ENCODE data around the gene RAPGEF3.

Gene RAPGEF3

GRCh38 chr12:47762850-47763465 is 4.3 kb upstream of the RAPGEF3 start:
- in situ Hi-C loops (cut with MboI; ENCODE audit: low sequenced_read_pairs), result no loop called here

DNA sequence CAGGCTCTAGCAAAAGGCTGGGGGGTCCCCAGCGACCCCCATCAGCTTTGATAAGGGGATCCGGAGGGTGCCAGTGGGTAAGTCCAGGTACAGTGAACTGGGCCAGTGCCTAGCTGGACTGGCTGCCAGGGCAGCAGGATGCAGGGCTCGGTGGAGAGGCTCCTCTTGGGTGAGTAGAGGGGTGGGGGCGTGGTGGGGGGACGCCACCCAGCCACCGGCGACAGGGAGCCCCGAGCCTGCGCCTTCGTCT is 171 bp downstream of the RAPGEF3 start:
- in situ Hi-C loops (cut with MboI; ENCODE audit: low sequenced_read_pairs), result no loop called here

DNA sequence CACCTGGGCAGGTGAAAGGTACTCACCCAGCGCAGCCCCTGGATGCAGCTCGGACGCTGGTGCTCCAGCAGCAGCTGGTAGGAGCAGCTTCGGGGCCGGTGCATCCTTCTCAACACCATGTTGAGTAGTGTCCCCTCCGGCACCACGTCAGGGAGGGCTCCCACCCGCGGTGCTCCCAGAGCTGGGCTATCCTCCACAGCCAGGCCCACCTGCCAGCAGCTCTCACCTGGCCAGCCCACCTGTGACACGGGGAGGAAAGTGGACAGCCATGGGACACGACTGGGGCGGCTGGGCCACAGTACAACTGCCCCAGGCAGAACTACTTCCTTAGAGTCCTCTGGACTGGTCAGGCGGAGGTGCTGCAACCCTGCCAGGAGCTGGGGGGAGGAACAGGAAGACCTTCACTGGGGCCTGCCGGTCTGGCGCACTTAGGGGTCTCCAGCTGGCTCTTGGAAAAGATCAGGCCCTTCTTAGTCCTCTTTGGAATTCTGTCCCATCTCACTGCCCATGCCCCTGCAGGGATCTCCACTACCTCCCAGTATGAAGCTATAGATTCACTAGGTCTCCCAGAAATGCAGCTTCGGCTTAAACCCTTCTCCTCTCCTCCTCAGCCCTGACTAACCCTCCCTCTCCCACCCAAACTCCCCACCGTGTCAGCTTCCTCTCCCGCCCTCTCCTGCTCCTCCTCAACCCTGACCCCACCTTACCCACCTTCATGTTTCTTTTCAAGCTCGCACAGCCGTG is 668 bp downstream of the RAPGEF3 start:
- in situ Hi-C loops (cut with MboI; ENCODE audit: low sequenced_read_pairs), result no loop called here

DNA sequence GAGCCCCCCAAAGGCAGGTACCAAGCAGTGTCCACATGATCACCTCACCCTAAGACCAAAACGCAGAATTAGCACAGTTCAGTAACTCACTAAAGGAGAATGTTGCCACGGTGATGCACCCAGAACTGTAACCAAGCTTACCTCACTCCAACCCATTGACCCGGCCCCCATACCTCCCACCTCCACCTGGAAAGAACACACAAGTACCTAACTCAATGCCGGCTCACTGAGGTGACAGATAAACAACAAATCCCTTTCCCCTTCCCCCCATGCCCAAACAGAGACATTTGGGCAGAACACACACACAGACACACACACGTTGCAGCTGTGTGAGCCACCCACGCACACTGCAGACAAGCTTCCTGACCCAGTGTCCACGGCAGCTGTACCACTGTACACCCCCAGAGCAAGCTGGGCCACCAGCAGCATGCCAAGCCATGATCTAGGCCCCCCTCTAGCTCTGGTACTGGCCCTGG is 1.3 kb downstream of the RAPGEF3 start:
- in situ Hi-C loops (cut with MboI; ENCODE audit: low sequenced_read_pairs), result no loop called here

DNA sequence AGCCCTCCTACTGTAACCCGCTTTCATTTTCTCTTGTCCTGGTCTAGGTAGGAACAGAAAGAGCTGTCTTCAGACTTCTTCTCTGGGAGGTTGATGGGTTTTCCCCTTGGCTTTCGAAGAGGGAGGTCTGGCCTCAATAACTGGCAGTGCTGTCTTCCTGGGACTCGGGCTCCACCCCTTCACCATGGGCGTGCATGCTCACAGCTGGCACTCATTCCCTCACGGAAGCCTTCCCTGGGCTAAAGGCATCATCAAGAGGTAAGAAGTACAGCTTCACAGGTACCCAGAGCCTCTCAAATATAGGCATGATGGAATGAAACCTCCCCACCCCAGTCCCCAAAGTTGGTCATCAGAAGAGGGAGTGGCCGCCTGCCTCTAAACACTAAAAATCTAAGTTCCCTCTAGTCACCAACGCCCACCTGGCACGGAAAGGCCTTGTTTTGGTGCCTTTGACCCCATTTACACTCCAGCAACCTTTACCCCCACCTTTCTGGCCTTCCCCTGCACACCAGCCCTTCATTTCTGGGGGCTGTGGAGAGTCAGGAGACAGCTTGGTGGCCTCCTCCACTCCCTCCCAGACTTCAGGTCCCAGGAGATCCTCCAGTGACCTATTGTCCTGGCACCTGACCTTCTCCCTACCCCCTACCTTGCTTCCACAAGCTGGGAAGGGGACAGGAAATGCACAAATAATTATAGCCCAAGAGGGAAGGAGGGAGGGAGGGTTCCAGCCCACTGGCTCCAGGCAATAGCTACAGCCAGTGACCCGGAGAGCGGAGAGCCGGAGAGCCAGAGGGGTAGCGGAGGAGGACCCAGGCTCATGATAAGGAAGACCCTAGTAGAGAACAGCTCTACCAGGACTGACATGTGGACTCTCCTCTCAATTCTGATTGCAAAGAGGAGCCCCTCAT is 2.8 kb downstream of the RAPGEF3 start:
- in situ Hi-C loops (cut with MboI; ENCODE audit: low sequenced_read_pairs), result no loop called here

GRCh38 chr12:47754881-47755280 is 3.8 kb downstream of the RAPGEF3 start:
- in situ Hi-C loops (cut with MboI; ENCODE audit: low sequenced_read_pairs), result no loop called here

DNA sequence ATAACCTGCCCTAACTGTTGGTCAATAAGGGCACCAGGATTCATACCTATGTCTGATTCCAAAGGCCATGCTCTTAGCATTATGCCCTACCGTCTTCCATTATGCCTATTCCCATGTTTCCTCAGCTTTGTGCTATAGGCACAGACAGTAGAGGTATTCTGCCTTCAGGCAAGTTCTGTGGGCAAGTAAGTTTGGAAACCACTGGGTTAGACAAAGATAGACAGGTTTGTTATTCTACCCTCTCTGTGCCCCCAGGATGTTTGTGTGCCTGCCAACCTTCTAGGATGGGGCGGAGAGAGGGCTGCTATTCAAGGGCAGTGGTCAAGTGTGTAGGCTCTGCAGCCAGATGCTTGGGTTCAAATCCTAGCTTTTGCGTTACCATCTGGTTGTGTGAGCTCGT is 4.6 kb downstream of the RAPGEF3 start:
- in situ Hi-C loops (cut with MboI; ENCODE audit: low sequenced_read_pairs), result no loop called here

- in situ Hi-C loops (cut with MboI; ENCODE audit: low sequenced_read_pairs), result no loop called here
These were observed 5.4 kb downstream of the RAPGEF3 start for GRCh38 chr12:47753021-47754001.

- in situ Hi-C loops (cut with MboI; ENCODE audit: low sequenced_read_pairs), result no loop called here
These were observed 6.1 kb downstream of the RAPGEF3 start for GRCh38 chr12:47752552-47752951.

DNA sequence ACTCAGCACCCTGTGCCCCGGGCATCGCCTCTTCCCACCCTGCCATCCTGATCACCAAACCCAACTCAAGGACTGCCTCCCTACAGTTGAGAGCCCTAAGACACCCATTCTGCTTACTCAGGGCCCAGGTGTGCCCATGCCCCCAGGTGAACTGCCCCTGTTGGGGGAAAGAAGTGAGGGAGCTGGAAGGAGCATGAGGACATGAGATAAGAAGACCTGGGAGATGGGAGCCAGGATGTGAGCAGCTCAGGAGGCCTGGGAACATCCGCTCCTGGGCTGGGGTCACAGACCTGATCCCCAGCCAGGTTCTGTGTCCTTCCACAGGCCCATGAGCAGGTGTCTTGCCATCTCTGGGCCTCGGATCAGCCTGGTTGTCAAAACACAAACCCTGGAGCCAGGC is 6.6 kb downstream of the RAPGEF3 start:
- in situ Hi-C loops (cut with MboI; ENCODE audit: low sequenced_read_pairs), result no loop called here

- in situ Hi-C loops (cut with MboI; ENCODE audit: low sequenced_read_pairs), result no loop called here
These were observed 7.1 kb downstream of the RAPGEF3 start for GRCh38 chr12:47751561-47751960.

- in situ Hi-C loops (cut with MboI; ENCODE audit: low sequenced_read_pairs), result no loop called here
These were observed 7.7 kb downstream of the RAPGEF3 start for GRCh38 chr12:47750916-47751470.

DNA sequence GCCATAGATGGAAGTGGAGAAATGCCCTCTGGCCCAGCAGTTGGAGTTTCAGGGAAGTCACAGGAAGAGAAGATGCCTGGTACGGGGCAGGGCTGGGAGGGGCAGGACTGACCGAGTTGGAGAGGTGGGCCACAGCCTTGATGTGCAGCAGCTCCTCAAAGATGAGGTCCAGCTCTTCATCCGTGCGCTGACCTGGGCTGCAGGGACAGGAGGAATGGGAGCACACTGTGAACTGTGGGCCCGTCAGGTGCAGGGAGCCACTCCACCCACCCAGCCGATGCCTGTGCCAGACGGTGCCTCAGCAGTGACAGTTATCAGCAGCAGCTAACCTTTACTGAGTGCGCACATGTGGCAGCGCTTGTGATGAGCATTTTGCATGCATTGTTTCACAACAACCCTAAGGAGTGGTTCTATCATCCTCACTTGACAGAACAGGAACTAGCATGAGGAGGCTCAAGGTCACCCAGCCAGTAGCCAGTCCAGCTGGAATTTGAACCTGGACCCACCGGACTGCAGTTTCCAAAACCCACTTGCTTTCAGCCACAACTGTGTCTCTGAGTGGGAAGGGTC is 8.4 kb downstream of the RAPGEF3 start:
- in situ Hi-C loops (cut with MboI; ENCODE audit: low sequenced_read_pairs), result no loop called here

GRCh38 chr12:47748899-47749298 is 9.8 kb downstream of the RAPGEF3 start:
- in situ Hi-C loops (cut with MboI; ENCODE audit: low sequenced_read_pairs), result no loop called here

DNA sequence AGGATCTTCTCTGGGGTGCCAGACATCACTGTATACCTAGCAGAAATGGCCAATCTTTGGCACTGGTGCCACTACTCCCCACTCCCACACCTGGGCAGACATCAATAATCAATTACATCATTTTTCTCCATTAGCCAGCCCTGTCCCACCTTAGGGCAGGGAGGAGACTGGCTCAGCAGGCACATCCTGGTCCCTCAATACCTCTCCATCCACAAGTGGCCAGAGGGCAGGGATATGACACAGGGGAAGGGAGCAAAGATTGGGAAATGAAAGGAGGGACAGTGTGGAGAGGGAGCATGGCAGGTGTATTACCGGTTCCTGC is 10.2 kb downstream of the RAPGEF3 start:
- in situ Hi-C loops (cut with MboI; ENCODE audit: low sequenced_read_pairs), result no loop called here

DNA sequence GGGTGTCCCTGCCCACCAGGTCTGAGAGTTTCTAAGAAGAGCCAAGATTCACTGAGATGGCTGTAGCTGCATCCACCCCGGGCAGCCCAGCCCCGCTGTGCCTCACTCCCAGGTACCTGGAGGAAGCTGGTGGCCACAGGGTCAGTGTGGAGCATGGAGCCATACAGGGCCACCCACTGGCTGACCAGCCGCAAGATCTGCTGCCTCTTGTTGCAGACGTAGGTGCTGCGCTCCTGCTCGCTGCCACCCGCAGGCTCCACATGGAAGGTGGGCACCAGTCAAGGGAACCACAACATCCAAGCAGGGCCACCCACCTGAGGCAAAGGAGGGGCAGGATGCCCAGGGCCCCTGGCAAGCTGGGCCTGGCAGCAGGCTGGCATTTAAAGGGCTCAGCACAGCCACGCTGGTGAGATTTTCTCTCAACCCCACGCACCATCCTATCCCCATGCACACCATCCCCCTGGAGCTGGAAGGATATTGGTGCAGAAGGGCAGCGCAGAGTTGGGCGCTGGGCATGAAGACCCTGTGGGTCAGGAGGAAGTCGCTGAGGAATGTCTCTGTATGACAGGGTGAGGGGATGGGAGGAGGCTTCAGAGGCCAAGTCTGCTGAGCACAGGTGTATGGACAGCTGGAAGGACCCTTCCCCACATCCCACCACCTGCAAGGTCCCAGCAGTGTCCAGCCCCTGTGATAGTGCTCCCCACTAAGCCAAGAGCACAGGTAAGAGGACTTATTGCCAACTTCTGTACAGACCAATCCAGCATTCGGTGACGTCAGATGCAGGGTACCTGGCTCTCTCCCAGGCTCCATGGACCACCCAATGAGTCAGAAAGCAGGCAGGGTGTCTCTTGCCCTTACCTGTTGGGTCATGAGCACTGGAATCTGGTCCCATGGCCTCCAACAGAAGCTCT is 10.8 kb downstream of the RAPGEF3 start:
- in situ Hi-C loops (cut with MboI; ENCODE audit: low sequenced_read_pairs), result no loop called here

- in situ Hi-C loops (cut with MboI; ENCODE audit: low sequenced_read_pairs), result no loop called here
These were observed 11.6 kb downstream of the RAPGEF3 start for GRCh38 chr12:47747126-47747525.

- in situ Hi-C loops (cut with MboI; ENCODE audit: low sequenced_read_pairs), result no loop called here
These were observed 12.2 kb downstream of the RAPGEF3 start for GRCh38 chr12:47746523-47746922.

DNA sequence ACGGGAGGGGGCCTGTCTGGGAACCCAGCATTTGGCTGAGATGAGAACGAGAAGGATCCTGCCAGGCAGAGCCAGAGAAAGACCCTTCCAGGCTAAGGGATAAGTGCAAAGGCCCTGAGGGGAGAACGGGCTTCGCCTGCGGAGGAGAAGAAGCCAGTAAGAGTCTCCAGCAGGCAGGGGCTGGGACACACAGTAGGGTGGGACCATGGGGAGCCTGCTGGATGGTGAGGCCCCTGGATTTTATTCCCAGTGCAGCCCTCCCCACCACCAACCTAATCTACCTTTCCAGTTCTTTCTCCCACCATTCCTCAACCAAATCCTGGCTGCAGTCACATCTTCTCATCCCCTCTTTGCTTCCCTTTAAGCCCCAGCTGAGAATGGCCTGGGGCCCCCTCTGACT is 12.6 kb downstream of the RAPGEF3 start:
- in situ Hi-C loops (cut with MboI; ENCODE audit: low sequenced_read_pairs), result no loop called here

All from hTERT RPE-1 (cell line).